Peyer's patch (tissue), 4 donors: ENCODE measurements around the gene CCL25. TPM values are rescaled to one million over a fixed set of nuclear protein-coding genes. Genes with fewer than 3 reads are reported as not detected.

Experiments used
- DNase-seq, 3 donors: peaks; one replicate each; pipeline ENCODE4 v3.0.0-alpha.2; 2017 to 2019
- H3K27ac ChIP-seq, 4 donors: fragments of 200-600 bp; sonication (generic); one replicate each; pipeline ENCODE4 v1.5.1; 2016 to 2019
- H3K27me3 ChIP-seq, 2 donors: fragments of 200-600 bp; sonication (generic); one replicate each; pipeline ENCODE4 v1.5.1; 2019
- H3K36me3 ChIP-seq, 3 donors: fragments of 200-600 bp; sonication (generic); one replicate each; pipeline ENCODE4 v1.5.1; 2016 to 2019
- H3K4me1 ChIP-seq, 4 donors: fragments of 200-600 bp; sonication (generic); one replicate each; pipeline ENCODE4 v1.5.1; 2016 to 2019
- H3K4me3 ChIP-seq, 4 donors: fragments of 200-600 bp; sonication (generic); 1 replicate in 3 of 4; 2 replicates in 1 of 4; pipeline ENCODE4 v1.5.1; 2016 to 2019; ENCODE audit warnings: mild to moderate bottlenecking in 1 of 4
- H3K9me3 ChIP-seq, 4 donors: fragments of 200-600 bp; sonication (generic); one replicate each; pipeline ENCODE4 v1.5.1; 2016 to 2019; ENCODE audit warnings: mild to moderate bottlenecking in 1 of 4
- CTCF ChIP-seq, 6 experiments: fragments of 450-650 bp in 4 of 6; fragments of 200-600 bp in 2 of 6; sonication (generic) in 1 of 6; IDR thresholded peaks; one replicate each; pipeline ENCODE4 v1.5.1; 2017 to 2019; ENCODE audit warnings: antibody characterized with exemption in 6 of 6, mild to moderate bottlenecking in 3 of 6, moderate library complexity in 1 of 6
- POLR2A ChIP-seq, 2 donors: fragments of 450-650 bp; IDR thresholded peaks; one replicate each; pipeline ENCODE4 v1.5.1; 2017; ENCODE audit warnings: antibody characterized with exemption in 2 of 2, mild to moderate bottlenecking in 2 of 2, moderate library complexity in 2 of 2
- total RNA-seq, 4 donors: library from RNA; depleted of rRNA; stranded (reverse); fragments of >200 nt; gene quantifications; one replicate each; pipeline ENCODE4 v1.1.0, GENCODE V29; 2016

The CCL25 gene
- total RNA-seq, 4 donors from 2014 or later: 5.8 to 286 (median 121) TPM

- H3K4me1 ChIP-seq: peaks cover 0 to 7% (median 3%) of the 10 kb centered on the region in 4 donors
- no peaks in the 10 kb centered on the region for H3K27me3 ChIP-seq
- H3K27ac ChIP-seq: no peak overlapping the region
- no peak for TF ChIP-seq CTCF (IDR thresholded peaks at IDR 0.05)
- no peak for TF ChIP-seq POLR2A (IDR thresholded peaks at IDR 0.05)
- DNase-seq: no peak
- no peaks in the 10 kb centered on the region for H3K36me3 ChIP-seq
- no peak overlapping the region for H3K4me3 ChIP-seq
- no peaks in the 10 kb centered on the region for H3K9me3 ChIP-seq
Observed at GRCh38 chr19:8046569-8047165, 5.9 kb upstream of the CCL25 start.

- DNase-seq: peak; percentile 92 to 98 (median 97)
- TF ChIP-seq CTCF (IDR thresholded peaks at IDR 0.05): peak in 1 of 6 experiments; percentile 9
- peak in 1 of 2 donors; percentile 32 for TF ChIP-seq POLR2A (IDR thresholded peaks at IDR 0.05)
- Histone ChIP-seq H3K4me3 (peak overlapping the region; percentile 35 to 59 (median 44)), H3K27me3 (no peaks in the 10 kb centered on the region), H3K9me3 (no peaks in the 10 kb centered on the region), H3K36me3 (no peaks in the 10 kb centered on the region), H3K4me1 (peaks cover 0 to 19% (median 5%) of the 10 kb centered on the region in 4 donors), H3K27ac (peak overlapping the region; percentile 39 to 61 (median 48))
Observed at GRCh38 chr19:8050274-8051096, 2.1 kb upstream of the CCL25 start.

- TF ChIP-seq POLR2A (IDR thresholded peaks at IDR 0.05) (no peak), CTCF (IDR thresholded peaks at IDR 0.05) (no peak)
- Histone ChIP-seq H3K36me3 (peaks cover 0 to under 1% (median 0%) of the 10 kb centered on the region in 3 donors), H3K4me1 (peaks cover 0 to 19% (median 5%) of the 10 kb centered on the region in 4 donors), H3K27me3 (no peaks in the 10 kb centered on the region), H3K4me3 (peak overlapping the region in 2 of 4 donors; percentile 24 to 47), H3K27ac (peak overlapping the region in 3 of 4 donors; percentile 64 to 79 (median 78)), H3K9me3 (no peaks in the 10 kb centered on the region)
- DNase-seq: peak in 2 of 3 donors; percentile 79 to 90
Observed at GRCh38 chr19:8054169-8054568, 1.6 kb downstream of the CCL25 start.

GRCh38 chr19:8056533-8056932 lies 4.0 kb downstream of the CCL25 start:
- no peaks in the 10 kb centered on the region for H3K9me3 ChIP-seq

More at GRCh38 chr19:8056533-8056932, 4.0 kb downstream of the CCL25 start:
- Histone ChIP-seq H3K4me1 (peaks cover 0 to 13% (median 2%) of the 10 kb centered on the region in 4 donors), H3K4me3 (no peak overlapping the region), H3K36me3 (peaks cover 0 to 4% (median 0%) of the 10 kb centered on the region in 3 donors), H3K27me3 (no peaks in the 10 kb centered on the region), H3K27ac (no peak overlapping the region)
- no peak for DNase-seq
- TF ChIP-seq POLR2A (IDR thresholded peaks at IDR 0.05) (no peak), CTCF (IDR thresholded peaks at IDR 0.05) (no peak)
